Measurements from ENCODE around the gene FAM83B.

The FAM83B gene

DNA sequence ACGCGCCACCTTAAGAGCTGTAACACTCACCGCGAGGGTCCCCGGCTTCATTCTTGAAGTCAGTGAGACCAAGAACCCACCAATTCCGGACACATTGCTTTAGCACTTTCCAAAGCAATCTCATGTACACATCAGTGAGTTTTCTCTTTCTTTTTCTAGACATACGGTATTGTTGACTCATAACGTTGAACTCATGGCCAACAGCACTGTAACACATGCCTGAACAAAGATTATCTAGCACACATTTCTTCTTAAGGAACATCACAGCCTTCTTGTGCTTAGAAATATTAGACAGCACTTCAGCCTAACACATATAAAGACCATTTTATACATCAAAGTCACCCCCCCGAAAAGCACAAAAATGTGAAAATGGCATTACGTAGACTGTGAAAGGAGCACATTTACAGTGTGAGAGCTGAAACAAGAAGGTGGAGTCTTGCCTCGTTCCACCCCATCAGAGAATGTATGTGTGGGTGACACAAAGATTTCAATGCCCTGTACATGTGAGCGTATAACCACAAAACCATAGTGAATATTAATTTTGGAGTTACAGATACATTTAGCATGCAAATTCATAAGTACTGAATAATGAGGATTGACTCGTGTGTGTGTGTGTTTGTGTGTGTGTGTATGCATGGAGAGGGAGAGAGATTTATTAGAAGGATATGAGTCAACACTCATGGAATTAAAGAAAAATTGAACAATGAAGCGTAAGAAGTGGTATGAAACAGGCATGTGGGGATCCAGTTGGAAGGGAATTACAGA is 134.1 kb downstream of the FAM83B start:
- DNase-seq (ENCODE audit: low read depth in 2 of 2): no peak

GRCh38 chr6:54981276-54981609 is 134.7 kb downstream of the FAM83B start:
- no peak for DNase-seq (ENCODE audit: low read depth in 2 of 2)

- no peak for DNase-seq (ENCODE audit: low read depth in 2 of 2)
Measured at GRCh38 chr6:54981647-54982046, 135.1 kb downstream of the FAM83B start.

- DNase-seq (ENCODE audit: low read depth in 2 of 2): no peak
Measured at GRCh38 chr6:54987633-54988290, 141.2 kb downstream of the FAM83B start.

GRCh38 chr6:54988576-54988975 is 142.0 kb downstream of the FAM83B start:
- DNase-seq (ENCODE audit: low read depth in 2 of 2): no peak

GRCh38 chr6:54990001-54990400 is 143.4 kb downstream of the FAM83B start:
- DNase-seq (ENCODE audit: low read depth in 2 of 2): no peak
